ENCODE measurements around the gene SOS2. TPM values are rescaled to one million over a fixed set of nuclear protein-coding genes. Genes with fewer than 3 reads are reported as not detected.

The SOS2 gene
- total and polyA plus RNA-seq, 7 experiments from 2014 or later: 10.2 to 49.6 (median 37.6) TPM

DNA sequence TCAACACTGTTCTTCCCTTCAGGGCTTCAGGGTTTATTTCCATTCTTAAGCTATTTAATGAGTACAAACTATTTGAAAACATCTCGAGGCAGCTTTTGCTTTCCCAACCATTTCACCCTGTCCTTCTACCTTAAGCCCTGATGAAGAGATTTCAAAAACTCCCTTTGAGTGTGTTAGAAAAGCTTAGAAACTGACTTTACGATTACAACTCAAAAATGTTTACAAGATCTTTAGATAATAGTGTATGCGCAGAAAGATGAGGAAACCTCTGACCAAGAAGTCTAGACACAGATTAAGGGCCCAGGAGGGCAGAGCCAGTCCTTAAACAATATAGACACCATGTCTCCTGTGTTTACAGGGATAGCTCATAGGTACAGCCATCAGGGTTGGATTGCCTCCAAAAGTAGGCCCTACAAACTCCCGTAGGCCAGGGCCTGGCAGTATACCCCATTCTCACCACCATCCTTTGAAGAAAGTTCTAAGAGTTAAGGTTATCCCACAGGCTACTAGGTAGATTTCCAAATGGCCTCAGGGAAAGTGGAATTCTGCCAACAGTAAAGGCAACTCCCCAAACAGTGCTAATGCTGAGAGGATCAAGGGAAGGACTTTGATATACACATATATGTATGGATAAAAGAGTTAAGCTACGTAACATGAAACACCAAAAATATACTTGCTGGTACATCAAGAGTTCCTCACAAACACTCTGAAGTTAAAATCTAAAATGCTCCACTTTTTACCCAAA, 11.4 kb upstream of the SOS2 start:
- no peak overlapping the region for H3K27ac ChIP-seq (ENCODE audit: low read depth, low read length)
- Mint-ChIP-seq H3K4me1 (no peaks in the 10 kb centered on the region), H3K27me3 (no peaks in the 10 kb centered on the region), H3K27ac (peak overlapping the region in 1 of 9 donors; percentile 22), H3K36me3 (peaks cover 0 to 9% (median 7%) of the 10 kb centered on the region in 5 donors), H3K4me3 (no peak overlapping the region), H3K9me3 (no peaks in the 10 kb centered on the region)
- no peaks in the 10 kb centered on the region for H3K36me3 ChIP-seq (ENCODE audit: control insufficient read depth in 2 of 3, insufficient read depth in 3 of 3, low read length in 3 of 3)
- CTCF ChIA-PET: no interaction called here
- H3K4me3 ChIP-seq (ENCODE audit: low read length): no peak overlapping the region
- intact Hi-C loops (cut with micrococcal nuclease): no loop called here
- no peaks in the 10 kb centered on the region for H3K9me3 ChIP-seq (ENCODE audit: control insufficient read depth in 2 of 3, low read length in 3 of 3)
- no peaks in the 10 kb centered on the region for H3K4me1 ChIP-seq (ENCODE audit: control insufficient read depth in 2 of 2, insufficient read depth in 2 of 2, low read length in 2 of 2)
- H3K27me3 ChIP-seq (ENCODE audit: control insufficient read depth in 2 of 2, insufficient read depth in 2 of 2, low read length in 2 of 2): no peaks in the 10 kb centered on the region
- POLR2A ChIA-PET: no interaction called here
- DNase-seq (no peak), ATAC-seq (no peak)

DNA sequence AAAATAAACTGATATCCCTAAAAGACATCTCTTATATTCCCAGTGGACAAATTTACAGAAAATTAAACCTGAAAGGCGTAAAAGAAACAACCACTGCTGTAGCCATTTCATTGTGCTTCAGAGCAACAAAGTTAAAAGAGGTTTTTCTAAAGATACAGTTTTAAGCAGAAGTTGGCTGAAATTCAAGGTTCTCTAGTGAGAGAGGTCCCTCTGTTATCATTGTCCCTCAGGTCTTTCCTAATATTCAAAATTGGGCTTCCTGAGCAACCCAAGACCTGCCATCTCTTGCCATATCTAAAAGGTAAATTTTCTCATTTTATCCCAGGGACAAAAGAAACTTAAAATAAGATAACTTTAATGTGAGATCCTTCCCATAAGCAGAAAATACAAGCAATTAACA, 10.7 kb upstream of the SOS2 start:
- ATAC-seq: no peak
- H3K27ac ChIP-seq (ENCODE audit: low read depth, low read length): no peak overlapping the region
- POLR2A ChIA-PET: no interaction called here
- H3K27ac Mint-ChIP-seq: no peak overlapping the region
- H3K36me3 ChIP-seq (ENCODE audit: control insufficient read depth in 2 of 3, insufficient read depth in 3 of 3, low read length in 3 of 3): no peaks in the 10 kb centered on the region
- peaks cover 0 to 12% (median 7%) of the 10 kb centered on the region in 5 donors for H3K36me3 Mint-ChIP-seq
- peaks cover 0 to 2% (median 0%) of the 10 kb centered on the region in 7 donors for H3K4me1 Mint-ChIP-seq
- no peaks in the 10 kb centered on the region for H3K4me1 ChIP-seq (ENCODE audit: control insufficient read depth in 2 of 2, insufficient read depth in 2 of 2, low read length in 2 of 2)
- H3K27me3 Mint-ChIP-seq: no peaks in the 10 kb centered on the region
- H3K4me3 ChIP-seq (ENCODE audit: low read length): no peak overlapping the region
- no peaks in the 10 kb centered on the region for H3K9me3 ChIP-seq (ENCODE audit: control insufficient read depth in 2 of 3, low read length in 3 of 3)
- H3K9me3 Mint-ChIP-seq: no peaks in the 10 kb centered on the region
- DNase-seq: no peak
- intact Hi-C loops (cut with micrococcal nuclease): no loop called here
- H3K4me3 Mint-ChIP-seq: no peak overlapping the region
- CTCF ChIA-PET: no interaction called here
- no peaks in the 10 kb centered on the region for H3K27me3 ChIP-seq (ENCODE audit: control insufficient read depth in 2 of 2, insufficient read depth in 2 of 2, low read length in 2 of 2)

- Histone ChIP-seq H3K27me3 (ENCODE audit: control insufficient read depth in 2 of 2, insufficient read depth in 2 of 2, low read length in 2 of 2) (no peaks in the 10 kb centered on the region), H3K4me1 (ENCODE audit: control insufficient read depth in 2 of 2, insufficient read depth in 2 of 2, low read length in 2 of 2) (peaks cover 3 to 6% of the 10 kb centered on the region in 2 donors), H3K4me3 (ENCODE audit: low read length) (no peak overlapping the region), H3K36me3 (ENCODE audit: control insufficient read depth in 2 of 3, insufficient read depth in 3 of 3, low read length in 3 of 3) (no peaks in the 10 kb centered on the region), H3K9me3 (ENCODE audit: control insufficient read depth in 2 of 3, low read length in 3 of 3) (no peaks in the 10 kb centered on the region), H3K27ac (ENCODE audit: low read depth, low read length) (no peak overlapping the region)
- no peak for ATAC-seq
- peaks cover 0 to 14% (median 0%) of the 10 kb centered on the region in 5 donors for H3K36me3 Mint-ChIP-seq
- intact Hi-C loops (cut with micrococcal nuclease): loop anchor here in 1 of 2 donors (10.0 kb wide), 1 partner anchor 543 kb away; the partner anchor contains the start of gene KLHDC1
- peaks cover 0 to 7% (median 0%) of the 10 kb centered on the region in 11 donors for H3K9me3 Mint-ChIP-seq
- CTCF ChIA-PET: no interaction called here
- no peak overlapping the region for H3K4me3 Mint-ChIP-seq
- POLR2A ChIA-PET: no interaction called here
- no peak overlapping the region for H3K27ac Mint-ChIP-seq
- DNase-seq: no peak
- peaks cover 0 to 17% (median 5%) of the 10 kb centered on the region in 7 donors for H3K4me1 Mint-ChIP-seq
- H3K27me3 Mint-ChIP-seq: no peaks in the 10 kb centered on the region
Measured at GRCh38 chr14:50237427-50237826, 6.0 kb upstream of the SOS2 start.

- Histone ChIP-seq H3K4me3 (ENCODE audit: low read length) (no peak overlapping the region), H3K9me3 (ENCODE audit: control insufficient read depth in 2 of 3, low read length in 3 of 3) (no peaks in the 10 kb centered on the region), H3K27ac (ENCODE audit: low read depth, low read length) (no peak overlapping the region), H3K27me3 (ENCODE audit: control insufficient read depth in 2 of 2, insufficient read depth in 2 of 2, low read length in 2 of 2) (no peaks in the 10 kb centered on the region), H3K4me1 (ENCODE audit: control insufficient read depth in 2 of 2, insufficient read depth in 2 of 2, low read length in 2 of 2) (peaks cover 6 to 17% of the 10 kb centered on the region in 2 donors), H3K36me3 (ENCODE audit: control insufficient read depth in 2 of 3, insufficient read depth in 3 of 3, low read length in 3 of 3) (peaks cover 0 to 3% (median 0%) of the 10 kb centered on the region in 3 experiments)
- H3K27me3 Mint-ChIP-seq: no peaks in the 10 kb centered on the region
- DNase-seq (no peak), ATAC-seq (no peak)
- ChIA-PET CTCF (no interaction called here), POLR2A (no interaction called here)
- H3K36me3 Mint-ChIP-seq: peaks cover 0 to 16% (median under 1%) of the 10 kb centered on the region in 5 donors
- peaks cover 0 to 7% (median 0%) of the 10 kb centered on the region in 11 donors for H3K9me3 Mint-ChIP-seq
- peaks cover 10 to 38% (median 26%) of the 10 kb centered on the region in 7 donors for H3K4me1 Mint-ChIP-seq
- peak overlapping the region in 5 of 10 donors; percentile 13 to 55 (median 51) for H3K4me3 Mint-ChIP-seq
- intact Hi-C loops (cut with micrococcal nuclease): loop anchor here (5.0 to 10.0 kb wide), 4 partner anchors 37 to 612 kb away; partner anchors contain the start of genes MGAT2 (in 2 of the 2), RPL36AL (in 2 of the 2), KLHDC1 (in 1 of the 2) and KLHDC2 (in 1 of the 2)
- peak overlapping the region in 2 of 9 donors; percentile 50 to 60 for H3K27ac Mint-ChIP-seq
Measured at GRCh38 chr14:50233951-50234250, 2.5 kb upstream of the SOS2 start.

DNA sequence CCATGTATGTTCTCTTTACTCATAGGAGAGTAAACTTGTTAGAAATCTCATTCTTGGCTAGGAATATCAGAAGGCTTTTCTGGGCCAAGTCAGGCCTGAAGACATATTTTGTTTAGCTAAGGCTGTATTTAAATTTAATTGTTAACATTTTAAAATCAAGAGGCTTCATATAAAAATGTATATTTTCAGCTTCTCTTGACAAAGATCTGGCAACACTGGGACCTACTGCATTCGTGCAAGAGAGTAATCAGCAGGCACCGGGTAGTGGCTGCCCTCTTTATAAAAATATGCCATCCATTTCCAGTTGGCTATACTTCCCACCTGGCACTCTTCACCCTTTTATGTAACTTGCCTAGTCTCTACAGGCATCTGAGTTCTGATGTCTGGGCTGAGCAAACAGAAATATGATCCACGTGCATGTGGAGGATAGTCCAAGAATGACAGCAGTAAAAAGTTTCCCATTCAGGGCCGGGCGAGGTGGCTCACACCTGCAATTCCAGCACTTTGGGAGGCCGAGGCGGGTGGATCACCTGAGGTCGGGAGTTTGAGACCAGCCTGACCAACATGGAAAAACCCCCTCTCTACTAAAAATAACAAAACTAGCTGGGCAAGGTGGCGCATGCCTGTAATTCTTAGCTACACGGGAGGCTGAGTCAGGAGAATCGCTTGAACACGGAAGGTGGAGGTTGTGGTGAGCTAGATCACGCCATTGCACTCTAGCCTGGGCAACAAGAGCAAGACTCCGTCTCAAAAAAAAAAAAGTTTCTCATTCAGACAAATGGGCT, 2.0 kb upstream of the SOS2 start:
- peaks cover 0 to 9% (median 0%) of the 10 kb centered on the region in 11 donors for H3K9me3 Mint-ChIP-seq
- no peaks in the 10 kb centered on the region for H3K27me3 ChIP-seq (ENCODE audit: control insufficient read depth in 2 of 2, insufficient read depth in 2 of 2, low read length in 2 of 2)
- peak overlapping the region; percentile 18 to 88 (median 52) for H3K4me3 Mint-ChIP-seq
- intact Hi-C loops (cut with micrococcal nuclease): loop anchor here (5.0 to 10.0 kb wide), 4 partner anchors 36 to 611 kb away; partner anchors contain the start of genes MGAT2 (in 2 of the 2), RPL36AL (in 2 of the 2), KLHDC1 (in 1 of the 2) and KLHDC2 (in 1 of the 2)
- H3K4me1 Mint-ChIP-seq: peaks cover 10 to 43% (median 32%) of the 10 kb centered on the region in 7 donors
- H3K36me3 ChIP-seq (ENCODE audit: control insufficient read depth in 2 of 3, insufficient read depth in 3 of 3, low read length in 3 of 3): peaks cover 0 to 3% (median 0%) of the 10 kb centered on the region in 3 experiments
- no peak for ATAC-seq
- no peak overlapping the region for H3K4me3 ChIP-seq (ENCODE audit: low read length)
- ChIA-PET CTCF (no interaction called here), POLR2A (interaction anchor here (1.0 to 1.2 kb wide), 2 partner anchors 337 to 370 kb away, joined by 3 read pairs; no protein-coding TSS in a partner anchor)
- H3K27ac ChIP-seq (ENCODE audit: low read depth, low read length): no peak overlapping the region
- H3K9me3 ChIP-seq (ENCODE audit: control insufficient read depth in 2 of 3, low read length in 3 of 3): no peaks in the 10 kb centered on the region
- H3K27me3 Mint-ChIP-seq: no peaks in the 10 kb centered on the region
- H3K36me3 Mint-ChIP-seq: peaks cover 0 to 20% (median 3%) of the 10 kb centered on the region in 5 donors
- no peak for DNase-seq
- peaks cover 6 to 17% of the 10 kb centered on the region in 2 donors for H3K4me1 ChIP-seq (ENCODE audit: control insufficient read depth in 2 of 2, insufficient read depth in 2 of 2, low read length in 2 of 2)
- peak overlapping the region in 6 of 9 donors; percentile 47 to 93 (median 86) for H3K27ac Mint-ChIP-seq

DNA sequence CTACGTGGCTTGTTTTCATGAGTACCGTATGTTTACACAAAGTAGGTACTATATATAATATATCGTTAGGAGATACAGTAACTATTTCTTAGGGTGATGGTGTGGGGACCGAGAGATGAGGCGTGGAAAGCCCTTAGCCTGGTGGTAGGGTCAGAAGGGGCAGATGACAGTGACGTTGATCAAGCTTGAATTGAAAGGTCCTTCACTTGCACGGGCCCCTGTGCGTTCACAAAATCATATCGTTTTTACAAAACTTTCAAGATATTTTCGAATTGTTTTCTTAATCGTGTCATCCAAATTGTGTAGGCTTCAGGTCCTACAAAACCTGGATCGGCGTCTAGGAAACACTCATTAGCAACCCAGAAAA, 881 bp upstream of the SOS2 start:
- peak overlapping the region; percentile 74 to 95 (median 89) for H3K27ac Mint-ChIP-seq
- intact Hi-C loops (cut with micrococcal nuclease): loop anchor here (5.0 to 10.0 kb wide), 4 partner anchors 35 to 610 kb away; partner anchors contain the start of genes MGAT2 (in 2 of the 2), RPL36AL (in 2 of the 2), KLHDC1 (in 1 of the 2) and KLHDC2 (in 1 of the 2)
- H3K4me3 Mint-ChIP-seq: peak overlapping the region; percentile 80 to 90 (median 86)
- peaks cover 6 to 17% of the 10 kb centered on the region in 2 donors for H3K4me1 ChIP-seq (ENCODE audit: control insufficient read depth in 2 of 2, insufficient read depth in 2 of 2, low read length in 2 of 2)
- ChIA-PET POLR2A (interaction anchor here (0.7 to 1.9 kb wide), 8 partner anchors 54 to 538 kb away, joined by 3 to 5 read pairs (median 3); partner anchors contain the start of genes DMAC2L, L2HGDH, NEMF and VCPKMT), CTCF (interaction anchor here (1.2 kb wide), 1 partner anchor 371 kb away, joined by 3 read pairs; no protein-coding TSS in a partner anchor)
- peaks cover 0 to 16% (median 3%) of the 10 kb centered on the region in 5 donors for H3K36me3 Mint-ChIP-seq
- peak overlapping the region; percentile 81 for H3K27ac ChIP-seq (ENCODE audit: low read depth, low read length)
- H3K36me3 ChIP-seq (ENCODE audit: control insufficient read depth in 2 of 3, insufficient read depth in 3 of 3, low read length in 3 of 3): peaks cover 0 to 3% (median 0%) of the 10 kb centered on the region in 3 experiments
- peaks cover 0 to 9% (median 0%) of the 10 kb centered on the region in 11 donors for H3K9me3 Mint-ChIP-seq
- ATAC-seq (no peak), DNase-seq (no peak)
- peak overlapping the region; percentile 89 for H3K4me3 ChIP-seq (ENCODE audit: low read length)
- no peaks in the 10 kb centered on the region for H3K9me3 ChIP-seq (ENCODE audit: control insufficient read depth in 2 of 3, low read length in 3 of 3)
- H3K27me3 ChIP-seq (ENCODE audit: control insufficient read depth in 2 of 2, insufficient read depth in 2 of 2, low read length in 2 of 2): no peaks in the 10 kb centered on the region
- peaks cover 13 to 42% (median 37%) of the 10 kb centered on the region in 7 donors for H3K4me1 Mint-ChIP-seq
- H3K27me3 Mint-ChIP-seq: no peaks in the 10 kb centered on the region
